Activated CD4-positive, alpha-beta T cell treated with anti-CD3 and anti-CD28 coated beads for 4 hours (primary cell): ENCODE data around the gene WFS1.

Experiments used
- DNase-seq, 2 donors: peaks; one replicate each; pipeline ENCODE4 v3.0.0-alpha.2; 2020

The WFS1 gene

DNA sequence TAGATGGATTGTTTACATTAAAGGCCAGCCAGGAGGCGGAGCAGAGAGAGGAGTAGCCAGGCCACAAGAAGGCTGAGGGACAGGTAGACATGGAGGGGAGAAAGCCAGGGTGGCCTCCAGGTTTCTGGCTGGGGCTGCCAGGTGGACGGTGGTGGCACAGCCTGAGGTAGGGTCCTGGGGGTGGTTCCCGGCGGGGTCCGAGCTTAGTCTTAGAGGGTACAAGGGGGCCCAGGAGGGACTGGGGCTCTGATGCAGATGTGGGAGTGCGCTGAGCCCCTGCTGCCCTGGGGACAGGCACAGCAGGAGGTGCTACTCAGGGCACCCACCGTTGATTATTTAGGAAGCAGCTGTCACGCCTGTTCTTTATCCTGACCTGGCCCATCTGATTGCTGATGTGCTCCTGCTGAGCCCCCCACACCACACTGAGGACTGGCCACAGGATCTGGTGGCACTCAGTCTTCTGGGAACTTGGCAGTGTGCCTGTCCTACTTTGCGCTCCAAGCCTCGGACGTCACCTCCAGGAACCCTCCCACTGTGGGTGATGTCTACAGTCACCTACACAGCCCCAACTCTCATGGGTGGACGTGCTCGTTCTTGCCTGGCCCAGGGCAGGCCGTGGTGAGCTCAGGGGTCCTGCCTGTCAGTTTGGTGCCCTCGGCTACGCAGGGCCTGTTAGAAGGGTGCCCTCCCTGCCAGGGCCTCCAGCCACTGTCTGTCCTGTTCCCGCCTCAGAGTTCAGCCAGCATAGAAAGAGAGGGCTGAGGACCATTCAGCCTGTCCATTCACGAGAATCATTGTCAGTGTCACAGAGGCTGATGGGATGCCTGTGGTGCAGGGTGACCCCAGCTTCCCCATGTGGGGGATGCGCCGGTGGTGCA is 12.0 kb downstream of the WFS1 start:
- DNase-seq, result no peak

DNA sequence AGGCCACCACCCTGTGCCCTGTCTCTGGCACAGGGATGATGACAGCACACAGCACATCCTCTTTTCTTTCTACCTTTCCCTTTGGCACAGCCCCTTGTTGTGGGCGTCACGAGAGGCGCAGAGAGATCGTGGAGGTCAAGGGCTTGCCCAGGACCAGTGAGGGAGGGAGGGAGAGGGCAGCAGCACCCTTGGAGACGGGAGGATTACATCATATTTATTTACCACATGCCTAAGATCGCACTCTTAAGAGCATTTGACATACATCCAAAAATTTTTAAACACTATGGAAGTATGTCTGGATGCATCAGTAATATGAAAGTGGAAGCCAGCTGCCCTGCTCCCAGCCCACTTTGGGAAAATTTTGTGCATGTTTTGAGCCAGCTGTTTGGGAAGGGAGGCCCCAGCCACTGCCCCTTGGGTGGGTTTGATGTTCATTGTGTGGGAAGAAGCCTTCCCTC is 12.7 kb downstream of the WFS1 start:
- no peak for DNase-seq

DNA sequence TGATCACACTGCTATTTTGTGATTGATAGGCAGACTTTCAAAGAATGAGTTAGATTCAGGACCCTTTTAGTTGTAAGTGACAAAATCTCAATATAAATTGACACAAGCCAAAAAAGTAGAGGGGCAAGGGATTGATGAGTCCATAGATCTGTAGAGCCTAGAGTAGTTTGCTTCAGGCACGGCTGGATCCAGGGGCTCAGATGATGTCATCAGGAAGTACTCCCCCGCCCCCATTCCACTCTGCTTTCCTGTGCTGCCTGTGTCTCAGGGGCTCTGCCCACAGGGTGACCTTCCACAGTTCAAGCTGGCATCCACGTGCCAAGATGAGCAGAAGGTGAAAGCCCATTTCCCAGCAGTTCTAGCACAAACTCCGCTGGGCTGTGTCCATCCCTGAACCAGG is 13.6 kb downstream of the WFS1 start:
- no peak for DNase-seq

DNA sequence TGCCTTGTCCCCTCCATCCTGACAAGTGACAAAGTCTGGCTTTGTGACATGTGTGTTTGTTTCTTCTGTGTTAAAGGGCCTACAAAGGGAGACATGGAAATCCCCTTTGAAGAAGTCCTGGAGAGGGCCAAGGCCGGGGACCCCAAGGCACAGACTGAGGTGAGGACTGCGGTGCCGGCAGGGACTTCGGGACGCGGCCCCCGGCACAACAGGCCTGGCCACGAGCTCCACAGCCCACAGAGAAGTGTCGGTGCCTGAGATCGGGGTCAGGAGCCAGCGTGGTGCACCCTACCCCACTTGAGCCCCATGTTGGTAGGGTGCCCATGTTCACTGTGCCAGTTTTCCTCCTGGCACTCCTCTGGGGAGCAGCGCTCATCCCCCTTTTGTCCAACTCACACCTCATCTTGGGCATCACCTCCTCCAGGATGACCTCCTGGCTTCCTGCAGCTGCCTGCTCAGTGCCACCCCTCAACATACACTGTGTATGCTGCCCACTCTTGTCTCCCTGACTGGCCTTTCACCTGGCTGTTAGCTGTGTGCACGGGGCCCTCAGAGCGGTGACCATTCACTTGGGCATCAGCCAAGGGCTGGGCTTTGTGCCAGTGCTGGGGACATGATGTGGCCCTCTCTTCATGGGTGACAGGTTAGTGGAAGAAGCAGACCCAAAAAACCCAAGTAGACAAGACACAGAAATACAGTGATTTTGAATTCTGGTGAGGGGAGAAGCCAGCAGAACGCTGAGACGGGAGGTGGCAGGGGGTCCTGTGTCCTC is 17.6 kb downstream of the WFS1 start:
- DNase-seq, result no peak

DNA sequence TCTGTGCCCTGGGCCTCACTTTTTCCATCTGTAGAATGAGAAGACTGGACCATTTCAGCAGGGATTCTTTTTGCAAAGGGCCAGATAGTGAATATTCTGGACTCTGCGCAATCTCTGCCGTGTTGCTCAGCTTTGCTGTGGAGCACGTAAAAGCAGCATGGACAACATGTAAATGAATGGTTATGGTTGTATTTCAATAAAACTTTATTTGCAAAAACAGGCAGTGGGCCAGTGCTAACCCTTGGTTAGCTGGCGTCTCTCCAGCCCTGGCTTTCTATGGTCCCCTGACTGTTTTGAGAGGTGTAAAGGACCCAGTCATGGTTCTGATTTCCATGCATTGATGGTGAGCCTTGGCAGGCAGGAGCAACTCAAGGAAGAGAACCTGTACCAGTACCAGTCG is 18.7 kb downstream of the WFS1 start:
- no peak for DNase-seq

DNA sequence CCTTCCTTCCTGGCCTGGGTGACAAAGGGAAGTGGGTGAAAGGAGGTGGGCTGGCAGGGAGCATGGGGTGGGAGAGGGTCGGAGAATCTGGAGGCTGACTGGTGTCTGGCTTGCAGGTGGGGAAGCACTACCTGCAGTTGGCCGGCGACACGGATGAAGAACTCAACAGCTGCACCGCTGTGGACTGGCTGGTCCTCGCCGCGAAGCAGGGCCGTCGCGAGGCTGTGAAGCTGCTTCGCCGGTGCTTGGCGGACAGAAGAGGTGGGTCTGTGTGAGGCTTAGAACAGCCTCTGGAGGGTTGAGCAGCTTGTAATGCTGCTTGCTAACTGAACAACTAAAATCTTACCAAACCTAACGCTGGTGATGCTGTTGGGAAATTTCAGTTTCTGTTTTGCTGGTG is 19.2 kb downstream of the WFS1 start:
- no peak for DNase-seq

DNA sequence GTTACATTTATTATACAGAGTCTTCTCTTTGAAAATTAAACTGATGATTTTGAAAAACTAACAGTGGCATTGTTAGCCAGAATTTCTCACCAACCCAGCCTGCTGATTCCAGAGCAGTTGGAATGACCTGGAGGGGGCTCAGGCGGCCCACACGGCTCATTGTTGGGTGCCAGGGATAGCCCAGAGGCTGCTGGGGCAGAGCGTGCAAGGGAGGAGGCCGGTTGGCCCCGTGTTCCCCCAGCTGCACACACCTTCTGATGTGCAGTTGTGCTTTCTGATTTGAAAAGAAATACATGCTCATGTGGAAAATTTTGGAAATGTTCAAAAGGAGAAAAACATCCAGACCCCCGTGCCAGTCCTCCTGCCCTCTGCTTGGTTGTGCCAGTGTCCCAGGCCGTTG is 20.6 kb downstream of the WFS1 start:
- no peak for DNase-seq

DNA sequence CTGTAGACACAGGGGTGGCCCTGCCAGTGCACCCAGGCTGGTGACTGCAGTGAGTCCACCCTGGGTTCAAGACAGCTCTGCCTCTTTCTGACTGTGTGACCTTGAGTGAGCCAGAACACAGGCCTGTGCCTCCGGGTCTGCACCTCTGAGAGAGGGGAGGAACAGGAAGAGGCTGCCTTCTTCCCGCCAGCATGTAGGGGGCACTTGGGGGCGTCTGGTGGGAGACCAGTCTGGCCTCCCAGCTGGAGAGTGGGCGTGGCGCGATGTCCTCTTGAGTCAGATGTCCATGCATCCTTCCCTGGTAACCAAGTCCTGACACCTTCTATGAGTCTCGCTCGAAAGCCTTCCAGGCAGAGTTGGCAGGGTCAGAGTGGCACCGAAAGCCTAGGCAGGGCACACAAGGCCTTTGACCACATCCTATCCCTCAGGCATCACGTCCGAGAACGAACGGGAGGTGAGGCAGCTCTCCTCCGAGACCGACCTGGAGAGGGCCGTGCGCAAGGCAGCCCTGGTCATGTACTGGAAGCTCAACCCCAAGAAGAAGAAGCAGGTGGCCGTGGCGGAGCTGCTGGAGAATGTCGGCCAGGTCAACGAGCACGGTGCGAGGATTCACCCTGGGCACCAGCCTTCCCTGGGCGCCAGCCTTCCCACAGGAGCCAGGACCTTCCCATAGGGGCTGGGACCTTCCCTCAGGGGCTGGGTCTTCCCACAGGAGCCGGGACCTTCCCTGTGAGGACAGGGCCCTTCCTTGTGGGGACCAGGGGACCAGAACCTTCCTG is 21.3 kb downstream of the WFS1 start:
- no peak for DNase-seq

DNA sequence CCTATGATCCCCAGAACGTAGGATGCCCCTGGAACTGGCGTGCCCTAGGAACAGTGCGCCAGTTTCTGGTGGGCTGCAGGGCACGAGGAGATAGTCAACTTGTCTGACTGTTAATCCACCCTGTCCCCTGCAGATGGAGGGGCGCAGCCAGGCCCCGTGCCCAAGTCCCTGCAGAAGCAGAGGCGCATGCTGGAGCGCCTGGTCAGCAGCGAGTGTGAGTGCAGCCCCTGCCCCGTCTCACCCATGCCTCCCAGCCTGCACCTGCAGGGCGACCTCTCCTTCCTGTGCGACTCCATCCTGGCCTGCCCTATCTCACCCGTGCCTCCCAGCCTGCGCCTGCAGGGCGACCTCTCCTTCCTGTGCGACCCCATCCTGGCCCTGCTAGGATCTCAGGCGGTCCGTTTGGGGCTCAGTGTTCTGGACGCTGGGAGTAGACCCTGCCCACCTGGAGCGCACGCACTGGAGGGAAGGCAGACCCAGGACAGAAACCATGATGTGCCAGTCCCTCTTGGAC is 22.2 kb downstream of the WFS1 start:
- DNase-seq, result no peak

DNA sequence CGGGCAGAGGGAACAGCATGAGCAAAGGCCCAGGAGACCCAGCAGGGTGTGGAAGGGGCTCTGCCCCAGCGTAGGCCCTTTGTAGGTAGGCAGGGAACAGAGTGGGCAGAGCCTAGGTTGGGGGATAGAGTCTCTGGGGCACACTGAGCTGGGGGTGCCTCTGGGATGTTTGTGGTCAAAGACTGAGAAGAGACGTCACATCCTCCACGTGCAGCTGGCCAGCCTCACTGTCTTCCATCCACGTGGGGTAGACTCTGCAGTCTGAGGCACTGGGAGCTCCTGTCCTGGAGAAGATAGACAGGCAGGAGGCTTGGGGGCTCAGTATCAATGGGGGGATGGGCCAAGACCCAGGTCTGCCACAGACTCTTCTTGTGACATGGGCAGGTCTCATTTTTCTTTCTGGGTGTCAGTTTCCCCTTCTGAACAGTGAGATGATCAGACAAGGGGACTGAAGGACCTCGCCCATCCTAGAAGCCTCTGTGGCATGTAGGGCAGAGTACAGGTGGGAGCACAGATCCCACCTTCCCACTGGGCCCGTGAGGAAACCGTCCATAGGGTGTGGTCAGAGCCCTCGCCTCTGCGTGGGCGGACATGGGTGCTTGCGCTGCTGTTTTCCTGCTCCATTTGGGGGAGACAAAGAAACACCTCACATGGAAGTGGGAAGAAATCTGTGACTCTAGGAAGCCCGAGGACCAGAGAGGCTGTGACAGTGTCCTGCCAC is 22.9 kb downstream of the WFS1 start:
- no peak for DNase-seq

DNA sequence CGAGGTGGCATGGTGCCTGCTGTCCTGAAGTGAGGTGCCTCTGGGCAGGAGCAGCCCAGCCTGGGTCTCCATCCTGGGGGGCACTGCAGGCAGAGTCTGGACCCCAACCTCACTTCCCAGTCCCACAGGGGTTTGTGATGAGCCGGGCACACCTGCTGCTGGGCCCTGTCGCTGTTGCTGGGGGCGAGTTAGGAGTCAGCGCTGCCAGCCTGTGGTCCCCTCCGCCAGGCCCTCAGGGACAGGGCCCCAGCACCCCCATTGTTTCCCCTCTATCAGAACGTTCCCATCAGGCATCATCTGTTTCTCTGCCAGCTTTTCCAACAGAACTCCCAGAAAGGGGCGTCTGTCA is 23.4 kb downstream of the WFS1 start:
- DNase-seq, result no peak

DNA sequence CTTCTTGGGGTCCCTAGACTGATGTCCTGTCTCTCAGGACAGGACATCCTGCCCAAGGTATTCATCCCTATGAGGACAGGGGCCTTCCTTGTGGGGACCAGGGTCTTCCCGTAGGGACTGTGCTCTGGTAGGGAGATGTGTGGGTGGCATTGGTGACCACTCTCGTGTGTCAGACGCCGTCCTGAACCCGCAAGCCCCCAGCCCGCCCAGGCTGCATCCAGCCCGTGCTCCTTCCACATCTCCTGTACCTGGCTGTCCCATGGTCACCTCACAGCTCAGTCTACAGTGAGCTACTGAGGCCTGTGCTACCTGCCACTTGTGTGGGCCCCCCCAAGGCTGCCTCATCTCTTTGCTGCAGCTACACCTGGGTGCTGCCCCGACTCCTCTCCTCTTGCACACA is 24.0 kb downstream of the WFS1 start:
- no peak for DNase-seq

DNA sequence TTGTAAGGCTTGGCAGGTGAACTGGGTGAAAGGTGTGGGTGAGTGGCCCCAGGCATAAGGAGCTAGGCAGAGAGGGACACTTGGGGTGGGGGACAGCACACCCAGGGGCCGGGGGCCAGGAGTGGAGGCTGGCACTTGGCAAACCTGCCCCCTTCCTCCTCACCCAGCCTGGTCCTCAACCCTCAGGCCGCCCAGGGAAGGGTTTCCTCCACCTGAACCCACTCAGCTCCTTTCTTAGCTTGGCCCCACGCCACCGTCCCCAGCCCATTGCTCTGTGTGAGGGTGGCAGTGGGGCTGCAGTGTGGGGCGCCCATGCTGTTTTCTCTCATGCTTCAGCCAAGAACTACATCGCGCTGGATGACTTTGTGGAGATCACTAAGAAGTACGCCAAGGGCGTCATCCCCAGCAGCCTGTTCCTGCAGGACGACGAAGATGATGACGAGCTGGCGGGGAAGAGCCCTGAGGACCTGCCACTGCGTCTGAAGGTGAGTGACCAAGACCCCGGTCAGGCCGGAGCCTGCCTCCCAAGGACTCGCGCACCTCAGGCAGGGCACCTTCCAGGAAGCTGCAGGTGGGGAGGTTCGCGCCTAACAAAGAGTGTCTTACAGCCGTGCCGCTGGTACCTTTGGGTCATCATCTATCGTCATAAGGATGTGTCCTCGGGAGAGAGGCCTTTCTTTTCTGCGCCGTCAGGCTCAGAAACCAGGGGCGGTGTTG is 25.2 kb downstream of the WFS1 start:
- no peak for DNase-seq

DNA sequence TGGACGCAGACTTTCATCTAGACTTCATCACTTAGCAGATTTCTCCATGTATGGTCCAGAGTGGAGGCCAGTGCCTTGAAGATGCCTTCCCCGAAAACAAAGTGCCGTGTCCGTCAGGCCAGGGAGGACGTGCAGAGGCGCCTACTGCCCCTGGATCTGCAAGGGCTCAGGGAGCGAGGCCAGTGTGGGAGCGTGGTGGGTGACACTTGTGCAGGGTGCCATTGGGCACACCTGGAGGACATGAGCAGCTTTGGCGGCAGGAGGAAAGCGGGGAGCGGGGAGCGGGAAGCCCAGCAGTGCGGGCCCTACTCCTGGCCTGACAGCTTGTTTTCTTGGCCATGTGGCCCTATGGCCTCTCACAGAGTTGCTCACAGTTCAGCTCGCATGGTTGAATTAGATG is 25.8 kb downstream of the WFS1 start:
- no peak for DNase-seq

DNA sequence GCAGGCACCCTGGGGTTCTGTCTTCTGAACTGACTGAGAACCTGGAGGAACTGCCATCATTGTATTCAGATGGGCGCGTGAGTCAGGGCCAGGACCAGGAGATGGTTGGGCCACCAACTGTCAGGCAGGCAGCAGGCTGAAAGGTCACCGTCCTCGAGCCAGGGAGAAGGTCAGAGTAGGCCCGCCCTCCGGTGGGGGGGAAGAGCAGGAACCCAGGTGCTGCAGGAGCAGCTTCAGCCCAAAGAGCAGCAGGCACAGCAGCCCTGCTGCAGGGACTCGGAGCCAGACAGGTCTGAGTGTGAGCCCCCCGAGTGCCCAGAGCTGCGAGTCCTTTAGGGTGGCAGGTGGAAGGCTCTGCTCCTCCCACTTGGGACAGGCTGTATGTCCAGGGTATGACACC is 26.4 kb downstream of the WFS1 start:
- DNase-seq, result no peak

DNA sequence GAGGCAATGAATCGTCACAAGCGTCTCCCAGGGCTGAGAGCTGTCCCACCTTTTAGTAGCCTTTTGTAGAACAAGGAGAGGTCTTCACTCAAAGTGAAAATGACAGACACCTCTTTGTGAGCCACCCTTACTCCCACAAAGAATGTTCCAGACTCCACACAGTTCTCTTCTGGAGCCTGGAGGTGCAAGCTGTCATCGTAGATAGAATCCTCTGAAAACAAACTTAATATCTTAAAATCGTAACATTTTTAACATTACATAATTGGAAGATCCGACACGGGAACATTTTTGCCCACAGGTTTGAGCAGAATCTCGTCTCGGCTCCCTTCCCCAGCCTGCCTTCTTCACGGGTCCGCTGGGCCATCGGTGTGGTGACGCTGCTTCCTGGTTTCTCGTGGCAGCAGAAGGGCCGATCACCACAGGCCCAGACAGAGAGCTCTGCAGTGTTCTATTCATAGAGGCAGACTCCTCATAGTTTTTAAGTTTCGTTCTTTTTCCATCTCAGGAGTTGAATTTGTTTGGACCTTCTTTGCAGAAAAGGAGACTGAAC is 27.7 kb downstream of the WFS1 start:
- DNase-seq, result no peak

DNA sequence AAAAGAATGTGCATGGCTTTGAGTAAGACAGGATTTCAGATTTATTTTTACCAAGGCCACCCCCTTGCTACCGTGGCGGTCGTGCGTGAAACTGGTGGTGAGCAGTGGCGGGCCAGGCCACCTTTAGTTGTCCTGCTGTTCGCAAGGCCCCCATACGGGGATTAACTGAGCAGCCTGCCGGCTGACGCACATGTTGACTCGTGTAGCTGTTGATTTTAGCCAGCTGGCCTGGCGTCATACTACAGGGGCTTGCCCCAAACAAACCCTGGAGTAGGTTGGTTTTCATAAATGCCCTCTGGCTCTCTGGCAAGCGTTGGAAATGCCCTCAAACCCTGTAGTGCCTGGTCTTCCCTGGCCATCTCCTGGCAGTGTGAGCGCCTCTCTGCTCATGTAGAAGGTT is 28.4 kb downstream of the WFS1 start:
- no peak for DNase-seq

DNA sequence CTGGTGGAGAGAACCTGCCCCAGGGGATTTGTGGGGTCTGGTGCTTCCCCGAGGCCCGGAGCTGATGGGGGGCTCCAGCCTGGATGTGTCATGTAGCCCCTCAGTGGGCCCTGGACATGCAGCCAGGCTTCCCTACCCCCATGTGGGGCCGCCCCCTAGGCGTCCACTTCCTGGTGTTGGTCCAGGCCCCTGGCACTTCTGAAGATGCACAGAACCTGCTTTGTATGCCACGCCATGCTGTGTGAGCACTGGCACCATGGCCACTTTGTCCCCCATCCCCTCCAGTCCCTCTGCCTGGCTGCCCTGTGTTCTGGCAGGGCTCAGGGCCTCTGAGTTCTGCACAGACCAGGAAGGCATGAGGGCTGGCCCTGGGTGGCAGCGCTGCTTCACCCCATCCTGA is 29.2 kb downstream of the WFS1 start:
- DNase-seq, result no peak

DNA sequence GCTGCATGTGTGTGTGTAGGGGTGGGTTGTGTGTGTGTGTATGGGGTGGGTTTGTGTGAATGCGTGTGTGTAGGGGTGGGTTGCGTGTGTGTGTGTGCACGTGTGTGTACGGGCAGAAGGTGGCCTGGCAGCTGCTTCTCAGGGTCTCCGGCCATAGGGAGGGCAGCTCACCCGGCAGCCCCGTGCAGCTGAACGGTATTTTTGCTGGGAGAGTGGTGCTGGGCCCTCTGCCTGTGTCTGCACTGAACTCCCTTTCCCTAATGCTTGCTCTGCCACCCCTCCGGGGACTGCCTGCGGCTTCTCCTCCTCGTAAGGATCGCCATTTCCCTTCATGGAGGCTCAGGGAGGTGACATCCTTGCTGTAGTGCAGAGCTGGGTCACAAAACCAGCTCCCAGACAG is 30.2 kb downstream of the WFS1 start:
- no peak for DNase-seq

DNA sequence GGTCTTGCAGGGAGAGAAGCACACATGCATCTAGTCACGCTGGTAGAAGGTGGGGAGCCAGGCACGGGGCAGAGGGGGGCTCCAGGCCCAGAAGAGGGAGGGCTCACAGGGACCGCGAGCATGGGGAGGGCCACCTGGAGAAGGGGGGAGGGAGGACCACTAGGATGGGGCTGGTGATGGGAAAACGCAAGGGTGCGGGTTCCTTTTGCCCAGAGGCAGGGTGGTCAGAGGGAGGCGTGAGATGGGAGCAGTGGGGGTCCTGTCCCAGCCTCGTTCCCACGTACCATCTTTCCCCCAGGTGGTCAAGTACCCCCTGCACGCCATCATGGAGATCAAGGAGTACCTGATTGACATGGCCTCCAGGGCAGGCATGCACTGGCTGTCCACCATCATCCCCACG is 30.7 kb downstream of the WFS1 start:
- no peak for DNase-seq

DNA sequence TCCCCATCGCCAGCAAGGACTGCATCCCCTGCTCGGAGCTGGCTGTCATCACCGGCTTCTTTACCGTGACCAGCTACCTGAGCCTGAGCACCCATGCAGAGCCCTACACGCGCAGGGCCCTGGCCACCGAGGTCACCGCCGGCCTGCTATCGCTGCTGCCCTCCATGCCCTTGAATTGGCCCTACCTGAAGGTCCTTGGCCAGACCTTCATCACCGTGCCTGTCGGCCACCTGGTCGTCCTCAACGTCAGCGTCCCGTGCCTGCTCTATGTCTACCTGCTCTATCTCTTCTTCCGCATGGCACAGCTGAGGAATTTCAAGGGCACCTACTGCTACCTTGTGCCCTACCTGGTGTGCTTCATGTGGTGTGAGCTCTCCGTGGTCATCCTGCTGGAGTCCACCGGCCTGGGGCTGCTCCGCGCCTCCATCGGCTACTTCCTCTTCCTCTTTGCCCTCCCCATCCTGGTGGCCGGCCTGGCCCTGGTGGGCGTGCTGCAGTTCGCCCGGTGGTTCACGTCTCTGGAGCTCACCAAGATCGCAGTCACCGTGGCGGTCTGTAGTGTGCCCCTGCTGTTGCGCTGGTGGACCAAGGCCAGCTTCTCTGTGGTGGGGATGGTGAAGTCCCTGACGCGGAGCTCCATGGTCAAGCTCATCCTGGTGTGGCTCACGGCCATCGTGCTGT is 31.5 kb downstream of the WFS1 start:
- no peak for DNase-seq
